ENCODE measurements around the gene TRIM7. TPM values are rescaled to one million over a fixed set of nuclear protein-coding genes. Genes with fewer than 3 reads are reported as not detected.
"Not testable (repeated sequence)": the region's sequence is repeated elsewhere in the genome, so short reads cannot be mapped to it uniquely, and the experiment has no call there.

Gene TRIM7
- total RNA-seq, 2 experiments from 2014 or later, result 2.5 to 2.6 TPM

DNA sequence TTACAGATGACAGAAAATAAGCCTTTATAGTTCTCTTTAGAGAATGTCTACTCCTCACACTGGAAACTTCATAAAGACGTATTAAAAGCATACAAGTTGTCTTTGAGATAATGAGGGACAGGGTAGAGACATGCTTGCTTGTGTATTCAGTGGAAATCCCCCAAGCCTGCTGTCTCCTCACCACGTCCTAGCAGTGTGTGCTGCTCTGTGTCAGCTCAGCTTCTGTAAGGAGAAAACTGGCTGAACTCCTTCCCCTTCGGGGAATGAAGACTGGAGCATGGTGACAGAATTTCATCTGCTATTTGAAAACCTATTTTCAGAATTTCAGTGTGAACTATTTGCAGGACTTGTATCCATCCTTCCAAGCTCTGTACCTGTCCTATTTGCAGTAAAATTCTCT lies 48.2 kb downstream of the TRIM7 start:
- H3K9me3 Mint-ChIP-seq, result peaks cover 3% of the 10 kb centered on the region
- POLR2A ChIA-PET, result no interaction called here
- DNase-seq, result no peak
- no peaks in the 10 kb centered on the region for H3K27me3 Mint-ChIP-seq
- peak overlapping the region; percentile 39 for H3K27ac Mint-ChIP-seq
- H3K4me1 Mint-ChIP-seq, result peaks cover 26% of the 10 kb centered on the region
- H3K4me3 Mint-ChIP-seq, result no peak overlapping the region
- H3K36me3 Mint-ChIP-seq, result no peaks in the 10 kb centered on the region
- peak; percentile 29 for ATAC-seq (ENCODE audit: low read depth)

DNA sequence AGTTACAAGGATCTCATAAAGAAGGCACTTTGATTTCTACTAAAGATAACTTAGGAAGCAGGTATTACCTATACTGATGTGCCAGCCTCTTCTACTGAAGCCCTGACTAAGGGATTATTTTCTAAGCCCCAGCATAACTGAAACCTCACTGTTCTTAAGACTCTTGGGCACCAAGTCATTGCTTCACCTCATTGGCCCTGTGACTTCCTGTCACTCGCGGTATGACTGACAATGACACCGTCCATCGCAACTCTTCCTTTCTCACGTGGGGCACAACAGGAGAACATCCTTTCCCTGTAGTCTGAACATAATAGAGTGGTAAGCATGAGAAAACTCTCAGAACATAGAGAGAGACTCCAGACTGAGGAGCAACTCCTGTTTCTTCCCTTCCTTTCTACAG lies 51.2 kb downstream of the TRIM7 start:
- ATAC-seq (ENCODE audit: low read depth), result peak; percentile 69
- no peaks in the 10 kb centered on the region for H3K36me3 Mint-ChIP-seq
- no peak for DNase-seq
- peak overlapping the region; percentile 41 for H3K27ac Mint-ChIP-seq
- H3K9me3 Mint-ChIP-seq, result peaks cover 3% of the 10 kb centered on the region
- H3K4me3 Mint-ChIP-seq, result no peak overlapping the region
- H3K27me3 Mint-ChIP-seq, result peaks cover 2% of the 10 kb centered on the region
- POLR2A ChIA-PET, result no interaction called here
- peaks cover 17% of the 10 kb centered on the region for H3K4me1 Mint-ChIP-seq

DNA sequence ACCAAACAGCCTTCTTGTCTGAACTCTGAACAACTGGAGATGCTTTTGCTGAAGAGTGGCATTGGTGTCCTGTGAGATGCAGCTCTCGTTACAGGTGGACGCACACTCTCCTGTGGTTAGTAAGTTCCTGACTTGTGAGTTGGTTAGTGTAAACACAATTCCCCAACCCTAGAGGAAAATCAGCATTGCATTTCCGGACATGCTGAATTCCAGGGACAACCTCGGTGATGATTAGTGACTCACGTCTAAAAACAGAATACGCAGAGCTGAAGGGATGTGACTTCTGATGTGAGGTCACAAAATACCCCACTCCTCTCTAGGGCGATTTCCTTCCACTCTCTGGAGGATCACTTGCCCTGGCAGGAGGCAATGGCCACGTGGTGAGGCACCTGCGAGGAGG lies 52.6 kb downstream of the TRIM7 start:
- Mint-ChIP-seq H3K4me3 (no peak overlapping the region), H3K36me3 (no peaks in the 10 kb centered on the region), H3K4me1 (peaks cover 15% of the 10 kb centered on the region), H3K27ac (no peak overlapping the region), H3K9me3 (peaks cover 3% of the 10 kb centered on the region), H3K27me3 (peaks cover 2% of the 10 kb centered on the region)
- POLR2A ChIA-PET, result no interaction called here
- DNase-seq, result no peak
- ATAC-seq (ENCODE audit: low read depth), result no peak

DNA sequence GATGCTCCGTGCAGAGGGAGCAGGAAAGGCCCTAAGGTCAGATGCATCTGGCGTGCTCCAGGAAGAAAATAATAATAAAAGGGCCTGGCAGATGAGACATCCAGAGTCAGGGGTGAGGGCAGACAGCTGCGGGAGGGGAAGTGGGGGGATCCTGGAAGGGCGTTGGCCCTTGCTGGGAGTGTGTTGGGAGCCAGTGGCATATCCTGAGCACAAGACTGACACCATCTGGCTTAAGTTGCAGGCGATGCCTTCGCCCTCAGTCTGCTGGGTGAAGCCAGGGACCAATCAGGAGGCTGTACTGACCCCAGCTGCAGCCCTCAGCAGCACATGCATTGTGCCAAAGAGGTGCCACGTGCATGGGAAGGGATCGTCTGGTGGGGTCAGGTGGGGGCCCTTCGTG lies 53.9 kb downstream of the TRIM7 start:
- POLR2A ChIA-PET, result no interaction called here

DNA sequence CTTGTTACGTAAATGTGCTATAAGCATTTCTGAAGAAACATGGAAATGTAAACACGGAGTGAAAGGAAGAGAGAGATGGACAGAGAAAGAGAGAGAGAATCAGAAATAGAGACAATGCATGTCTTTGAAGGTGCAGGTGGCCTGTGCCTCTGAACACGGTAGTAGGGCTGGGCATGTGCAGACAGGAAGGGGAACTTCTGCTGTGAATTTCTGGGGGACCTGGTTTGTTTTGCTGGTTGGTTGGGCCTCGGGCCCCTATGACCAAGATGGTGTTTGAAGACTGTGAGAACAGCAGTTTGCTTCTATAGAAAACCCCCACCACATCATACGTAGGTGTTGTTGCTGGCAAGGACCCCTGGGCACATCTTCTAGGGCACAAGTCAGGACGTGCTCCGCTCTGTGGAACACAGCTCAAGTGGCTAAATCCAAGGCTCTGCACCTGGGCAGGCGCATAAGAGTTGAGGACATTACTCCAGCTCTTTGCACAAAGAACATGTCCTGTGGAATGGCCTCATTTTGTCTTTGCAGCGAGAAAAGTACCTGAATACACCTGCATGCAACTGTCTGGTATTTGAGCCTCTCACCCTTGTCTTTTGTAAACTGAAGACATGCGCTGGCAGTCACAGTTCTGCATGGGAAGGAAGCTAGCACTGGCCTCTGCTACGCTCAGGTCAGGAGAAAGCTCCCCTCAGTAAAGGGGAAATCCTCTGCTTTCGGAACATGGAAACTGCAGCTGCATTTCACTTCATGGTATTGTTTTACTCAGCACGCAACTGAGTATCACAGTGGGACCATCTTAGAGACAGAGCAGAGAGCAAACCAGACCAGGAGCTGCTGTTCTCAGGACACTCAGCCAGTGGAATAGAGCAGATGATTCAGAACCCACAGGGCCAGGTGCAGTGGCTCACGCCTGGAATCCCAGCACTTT lies 54.9 kb downstream of the TRIM7 start:
- ATAC-seq (ENCODE audit: low read depth), result no peak
- no peak overlapping the region for H3K27ac Mint-ChIP-seq

More for the DNA sequence above, 53.9 kb downstream of the TRIM7 start:
- no peak overlapping the region for H3K4me3 Mint-ChIP-seq
- H3K4me1 Mint-ChIP-seq, result peaks cover 9% of the 10 kb centered on the region
- H3K27me3 Mint-ChIP-seq, result peaks cover 7% of the 10 kb centered on the region
- ATAC-seq (ENCODE audit: low read depth) (no peak), DNase-seq (no peak)
- no peaks in the 10 kb centered on the region for H3K36me3 Mint-ChIP-seq
- no peak overlapping the region for H3K27ac Mint-ChIP-seq
- H3K9me3 Mint-ChIP-seq, result peaks cover 3% of the 10 kb centered on the region

DNA sequence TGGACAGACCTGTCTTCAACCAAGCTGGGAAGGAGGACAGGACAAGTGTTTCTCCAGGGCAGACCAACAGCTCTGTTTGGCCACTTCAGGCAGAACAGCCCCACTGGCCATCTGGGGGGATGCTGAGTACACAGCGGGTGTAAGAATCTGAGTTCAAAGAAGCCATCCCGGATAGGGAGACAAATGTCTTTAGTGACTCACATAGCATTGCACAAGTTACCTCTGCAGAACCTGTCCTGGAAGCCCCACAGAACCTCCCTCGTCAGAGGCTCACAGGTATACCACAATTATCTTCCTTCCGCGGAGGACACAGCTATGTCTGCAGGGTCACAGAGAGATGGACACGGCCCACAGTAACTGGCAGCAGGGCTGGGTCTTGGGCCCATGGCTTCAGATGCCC lies 55.6 kb downstream of the TRIM7 start:
- ATAC-seq (ENCODE audit: low read depth) (no peak), DNase-seq (no peak)
- Mint-ChIP-seq H3K27me3 (peaks cover 8% of the 10 kb centered on the region), H3K4me3 (no peak overlapping the region), H3K27ac (no peak overlapping the region), H3K9me3 (no peaks in the 10 kb centered on the region), H3K36me3 (no peaks in the 10 kb centered on the region), H3K4me1 (peaks cover 5% of the 10 kb centered on the region)
- POLR2A ChIA-PET, result no interaction called here

More for the DNA sequence above, 54.9 kb downstream of the TRIM7 start:
- peaks cover 7% of the 10 kb centered on the region for H3K4me1 Mint-ChIP-seq
- peaks cover 3% of the 10 kb centered on the region for H3K9me3 Mint-ChIP-seq
- no peak overlapping the region for H3K4me3 Mint-ChIP-seq
- H3K36me3 Mint-ChIP-seq, result no peaks in the 10 kb centered on the region
- POLR2A ChIA-PET, result no interaction called here
- peaks cover 7% of the 10 kb centered on the region for H3K27me3 Mint-ChIP-seq
- no peak for DNase-seq

DNA sequence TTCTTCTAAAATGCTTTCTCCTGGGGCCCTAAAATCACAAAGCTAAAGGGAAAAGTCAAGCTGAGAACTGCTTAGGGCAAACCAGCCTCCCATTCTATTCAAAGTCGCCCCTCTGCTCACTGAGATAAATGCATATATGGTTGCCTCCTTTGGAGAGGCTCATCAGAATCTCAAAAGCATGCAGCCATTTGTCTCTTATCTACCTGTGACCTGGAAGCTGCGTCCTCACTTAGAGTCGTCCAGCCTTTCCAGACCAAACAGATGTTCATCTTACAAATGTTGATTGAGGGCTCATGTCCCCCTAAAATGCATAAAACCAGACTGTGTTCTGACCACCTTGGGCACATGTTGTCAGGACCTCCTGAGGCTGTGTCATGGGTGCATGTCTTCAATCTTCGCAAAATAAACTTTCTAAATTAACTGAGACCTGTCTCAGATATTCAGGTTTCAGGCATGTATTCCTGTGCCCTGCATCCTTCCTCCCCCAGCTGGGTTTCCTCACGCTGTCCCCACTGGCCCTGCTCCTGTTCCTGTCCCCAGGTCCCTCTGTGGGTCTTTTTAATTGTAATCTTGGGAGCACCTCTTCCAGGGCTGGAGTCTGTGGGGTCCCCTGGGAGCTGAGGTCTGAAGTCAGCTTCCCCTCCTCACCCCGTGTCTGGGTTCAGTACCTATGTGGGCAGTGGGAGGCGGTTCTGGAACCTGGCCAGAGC lies 57.9 kb downstream of the TRIM7 start, which contains the start of gene OR2V2:
Gene OR2V2 (plus strand): TSS at position 660 of the 710 bp plus-strand sequence. CDS start 7,357 bp downstream, outside the sequence.
- ATAC-seq (ENCODE audit: low read depth); POLR2A ChIA-PET; H3K27ac Mint-ChIP-seq; H3K9me3 Mint-ChIP-seq; H3K4me3 Mint-ChIP-seq; H3K36me3 Mint-ChIP-seq; DNase-seq; H3K4me1 Mint-ChIP-seq: not testable (repeated sequence)
- peaks cover 18% of the 10 kb centered on the region for H3K27me3 Mint-ChIP-seq

DNA sequence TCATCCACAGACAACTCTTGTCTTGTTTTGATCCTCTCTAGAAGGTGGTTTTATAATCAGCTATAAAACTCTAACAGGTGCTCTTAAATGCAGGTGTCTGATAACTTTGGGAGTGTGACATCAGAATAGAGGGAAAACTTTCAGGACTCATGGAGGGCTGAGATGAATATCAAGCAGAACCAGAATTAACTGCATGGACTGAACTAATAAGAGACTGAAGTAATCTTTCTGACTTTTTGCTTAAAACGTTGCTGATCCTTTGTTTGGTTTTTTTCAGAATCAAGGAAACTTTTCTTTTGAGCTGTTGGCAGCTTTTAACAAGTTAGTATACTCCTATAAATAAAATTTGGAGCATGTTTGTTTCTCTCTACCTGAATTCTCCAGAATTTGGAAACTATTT lies 59.9 kb downstream of the TRIM7 start:
- H3K27ac Mint-ChIP-seq, result no peak overlapping the region
- no peaks in the 10 kb centered on the region for H3K9me3 Mint-ChIP-seq
- H3K36me3 Mint-ChIP-seq, result no peaks in the 10 kb centered on the region
- DNase-seq (no peak), ATAC-seq (ENCODE audit: low read depth) (no peak)
- no peak overlapping the region for H3K4me3 Mint-ChIP-seq
- H3K27me3 Mint-ChIP-seq, result peaks cover 15% of the 10 kb centered on the region
- H3K4me1 Mint-ChIP-seq, result no peaks in the 10 kb centered on the region
- POLR2A ChIA-PET, result no interaction called here

Small RNAs within 50 kb of the gene (microRNA-seq; reads per million reads assigned to microRNA genes)
- 3.5 reads per million for gene MIR4638

Other genes with a start within 250 kb of the TRIM7 start
- not detected for gene BTNL3, start 216.3 kb downstream of the TRIM7 start, total RNA-seq
- gene BTNL9, start 164.9 kb downstream of the TRIM7 start, total RNA-seq, result not detected
- gene OR2V1, start 74.0 kb downstream of the TRIM7 start, total RNA-seq, result not detected
- gene OR2V2, start 57.6 kb downstream of the TRIM7 start, total RNA-seq, result not detected
- 10 to 100 TPM; 44.5 to 49.7 TPM for gene TRIM41, start 18.1 kb upstream of the TRIM7 start, total RNA-seq
- gene RACK1, start 38.7 kb upstream of the TRIM7 start, total RNA-seq, result 1,000 to 10,000 TPM; 1,741 to 1,808 TPM
- 10 to 100 TPM; 43.0 to 43.5 TPM for gene TRIM52, start 55.9 kb upstream of the TRIM7 start, total RNA-seq
- gene OR4F3, start 162.1 kb upstream of the TRIM7 start, total RNA-seq, result not detected